Activated CD4-positive, alpha-beta T cell treated with anti-CD3 and anti-CD28 coated beads, Interleukin-2, amount 50 U/mL, for 16 hours (primary cell): ENCODE results near the gene DLG1.

Experiments
- DNase-seq: peaks from one replicate; pipeline ENCODE4 v3.0.0-alpha.2; 2020

Gene DLG1

GRCh38 chr3:197317250-197317963, 19.0 kb upstream of the DLG1 start:
- DNase-seq = no peak

GRCh38 chr3:197312431-197312830, 14.0 kb upstream of the DLG1 start:
- DNase-seq = no peak

GRCh38 chr3:197311591-197311990, 13.2 kb upstream of the DLG1 start:
- no peak for DNase-seq

GRCh38 chr3:197309528-197310361, 11.3 kb upstream of the DLG1 start:
- DNase-seq = no peak

- DNase-seq = no peak
Measured at GRCh38 chr3:197308591-197308990, 10.2 kb upstream of the DLG1 start.

- DNase-seq = no peak
Measured at GRCh38 chr3:197306374-197307086, 8.1 kb upstream of the DLG1 start.

GRCh38 chr3:197305854-197306253, 7.4 kb upstream of the DLG1 start:
- DNase-seq = peak; percentile 62

GRCh38 chr3:197303452-197303851, 5.0 kb upstream of the DLG1 start:
- DNase-seq = no peak

GRCh38 chr3:197302696-197303341, 4.4 kb upstream of the DLG1 start:
- DNase-seq = no peak

- no peak for DNase-seq
Measured at GRCh38 chr3:197302033-197302432, 3.6 kb upstream of the DLG1 start.

GRCh38 chr3:197300361-197300760, 1.9 kb upstream of the DLG1 start:
- no peak for DNase-seq

GRCh38 chr3:197298945-197299854, 788 bp upstream of the DLG1 start:
- DNase-seq = no peak

GRCh38 chr3:197297476-197298340, 704 bp downstream of the DLG1 start:
- DNase-seq = peak; percentile 95

GRCh38 chr3:197297002-197297401, 1.4 kb downstream of the DLG1 start:
- no peak for DNase-seq

GRCh38 chr3:197296545-197296944, 1.9 kb downstream of the DLG1 start:
- no peak for DNase-seq

- no peak for DNase-seq
Measured at GRCh38 chr3:197295871-197296270, 2.5 kb downstream of the DLG1 start.

- no peak for DNase-seq
Measured at GRCh38 chr3:197293605-197294237, 4.7 kb downstream of the DLG1 start.

GRCh38 chr3:197292648-197293047, 5.8 kb downstream of the DLG1 start:
- DNase-seq = no peak

GRCh38 chr3:197292083-197292646, 6.2 kb downstream of the DLG1 start:
- no peak for DNase-seq

GRCh38 chr3:197289726-197290125, 8.7 kb downstream of the DLG1 start:
- no peak for DNase-seq
